ENCODE results near the gene MALT1.

The MALT1 gene

DNA sequence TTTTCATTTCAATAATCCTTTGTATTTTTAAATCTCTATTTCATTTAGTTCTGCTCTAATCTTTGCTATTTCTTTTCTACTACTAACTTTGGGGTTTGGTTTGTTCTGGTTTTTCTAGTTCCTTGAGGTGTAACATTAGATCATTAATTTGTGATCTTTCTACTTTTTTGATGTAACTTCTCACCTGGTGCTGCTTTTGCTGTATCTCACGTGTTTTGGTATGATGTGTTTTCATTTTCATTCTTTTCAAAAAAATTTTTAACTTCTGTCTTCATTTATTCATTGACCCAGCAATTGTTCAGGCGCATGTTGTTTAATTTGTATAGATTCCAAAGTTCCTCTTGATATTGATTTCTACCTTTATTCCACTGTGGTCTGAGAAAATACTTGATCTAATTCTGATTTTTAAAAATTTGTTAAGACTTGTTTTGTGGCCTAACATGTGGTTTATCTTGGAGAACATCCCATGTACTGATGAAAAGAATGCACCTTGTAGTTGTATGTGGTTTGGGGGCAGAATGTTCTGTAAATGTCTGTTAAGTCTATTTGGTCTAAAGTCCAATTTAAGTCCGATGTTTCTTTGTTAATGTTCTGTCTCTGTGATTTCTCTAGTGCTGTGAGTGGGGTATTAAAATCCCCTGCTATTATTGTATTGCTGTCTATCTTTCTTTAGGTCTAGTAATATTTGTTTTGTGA is 17.3 kb upstream of the MALT1 start:
- DNase-seq: no peak

DNA sequence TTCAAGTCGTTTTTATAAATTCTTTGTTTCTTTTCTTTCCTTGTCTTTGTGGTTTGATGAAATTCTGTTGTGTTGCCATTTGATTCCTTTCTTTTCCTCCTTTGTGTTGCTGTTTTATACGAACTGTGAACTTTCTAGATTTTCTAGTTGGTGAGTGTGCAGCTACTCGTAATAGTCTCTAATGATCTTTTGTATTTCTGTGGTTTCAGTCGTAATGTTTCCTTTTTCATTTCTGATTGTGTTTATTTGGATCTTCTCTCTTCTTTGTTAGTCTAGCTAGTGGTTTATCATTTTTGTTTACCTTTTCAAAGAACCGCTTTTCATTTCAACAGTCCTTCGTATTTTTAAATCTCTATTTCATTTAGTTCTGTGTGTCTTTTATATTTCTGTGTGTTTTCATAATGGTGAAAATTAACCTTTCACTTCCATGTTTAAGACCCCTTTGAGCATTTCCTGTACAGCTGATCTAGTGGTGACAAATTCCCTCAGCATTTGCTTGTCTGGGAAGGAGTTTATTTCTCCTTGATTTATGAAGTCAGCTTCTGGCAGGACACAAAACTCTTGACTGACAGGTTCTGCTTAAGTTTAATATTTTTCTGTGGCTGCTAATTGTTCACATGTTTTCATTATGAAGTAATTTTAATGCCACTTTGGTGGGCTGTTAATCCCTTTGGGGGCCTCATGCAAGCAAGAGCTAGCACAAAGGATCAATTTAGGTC is 16.2 kb upstream of the MALT1 start:
- no peak for DNase-seq

DNA sequence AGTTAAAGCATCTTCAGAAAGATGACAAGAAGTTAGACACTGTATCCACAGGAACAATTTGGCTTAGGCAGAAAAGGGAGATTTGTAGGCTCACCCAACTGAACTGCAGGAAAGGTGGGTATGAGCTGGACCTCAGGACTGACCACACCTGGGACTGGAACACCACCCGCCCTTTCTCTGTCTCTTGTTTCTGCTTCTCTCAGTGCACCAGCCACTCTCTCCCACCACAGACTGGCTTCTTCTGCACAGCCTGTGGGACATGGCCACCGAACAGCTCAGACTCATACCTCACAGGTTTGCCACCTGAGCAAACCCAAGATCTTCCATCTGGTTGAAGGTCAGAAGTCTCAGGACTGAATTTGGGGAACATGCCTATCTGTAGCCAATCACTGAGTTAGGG is 14.2 kb upstream of the MALT1 start:
- DNase-seq: no peak

DNA sequence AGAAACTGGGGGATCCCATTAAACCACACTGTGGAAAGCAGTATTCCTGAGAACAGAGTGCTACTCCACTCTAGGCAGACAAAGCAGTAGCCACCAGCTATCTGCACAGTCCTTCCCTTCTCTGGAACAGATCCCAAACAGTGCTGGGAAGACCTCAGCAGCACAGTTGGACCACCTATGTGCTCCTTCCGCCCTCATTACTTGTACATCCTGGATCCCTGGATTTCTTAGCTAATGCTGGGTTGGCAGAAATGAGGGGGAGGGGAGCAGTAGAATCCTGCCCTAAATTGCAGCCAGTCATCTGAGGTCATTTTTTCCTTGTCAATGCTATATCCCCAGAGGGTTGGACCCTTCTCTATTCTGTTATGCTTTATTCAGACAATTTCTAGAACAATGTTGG is 13.8 kb upstream of the MALT1 start:
- DNase-seq: no peak

DNA sequence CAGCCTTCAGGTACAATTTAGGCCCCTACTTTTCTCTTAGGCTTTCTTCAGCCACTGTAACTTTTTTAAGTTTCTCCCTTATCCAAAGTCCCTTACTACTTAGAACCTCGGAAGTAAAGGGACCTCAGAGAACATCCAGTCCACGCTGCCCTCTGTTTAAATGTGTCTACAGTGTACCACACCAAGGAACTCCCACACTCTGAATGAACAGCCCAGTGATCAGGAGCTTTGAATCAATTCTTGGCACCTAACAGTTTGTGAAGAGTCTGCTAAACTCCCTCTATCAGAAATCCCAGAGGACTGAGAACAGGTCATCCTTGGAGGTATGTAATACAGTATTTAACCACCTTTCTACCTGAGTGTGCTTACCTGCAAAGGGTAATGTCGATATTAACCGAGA is 11.6 kb upstream of the MALT1 start:
- no peak for DNase-seq

DNA sequence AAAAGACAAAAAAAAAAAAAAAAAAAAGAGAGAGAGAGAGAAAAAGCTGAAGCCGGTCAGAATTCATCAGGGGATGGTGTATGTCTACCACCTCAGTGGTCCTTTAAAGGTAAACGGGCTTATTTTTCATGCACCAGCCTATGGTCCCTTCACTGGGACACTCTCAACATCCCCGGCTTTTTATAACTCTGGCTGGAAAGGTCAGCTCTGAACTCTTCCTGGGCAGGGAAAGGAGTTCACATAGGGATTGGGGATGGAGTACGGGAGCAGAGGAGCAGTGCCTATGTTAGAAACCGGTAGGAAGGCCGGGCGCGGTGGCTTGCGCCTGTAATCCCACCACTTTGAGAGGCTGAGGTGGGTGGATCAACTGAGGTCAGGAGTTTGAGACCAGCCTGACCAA is 10.3 kb upstream of the MALT1 start:
- no peak for DNase-seq

DNA sequence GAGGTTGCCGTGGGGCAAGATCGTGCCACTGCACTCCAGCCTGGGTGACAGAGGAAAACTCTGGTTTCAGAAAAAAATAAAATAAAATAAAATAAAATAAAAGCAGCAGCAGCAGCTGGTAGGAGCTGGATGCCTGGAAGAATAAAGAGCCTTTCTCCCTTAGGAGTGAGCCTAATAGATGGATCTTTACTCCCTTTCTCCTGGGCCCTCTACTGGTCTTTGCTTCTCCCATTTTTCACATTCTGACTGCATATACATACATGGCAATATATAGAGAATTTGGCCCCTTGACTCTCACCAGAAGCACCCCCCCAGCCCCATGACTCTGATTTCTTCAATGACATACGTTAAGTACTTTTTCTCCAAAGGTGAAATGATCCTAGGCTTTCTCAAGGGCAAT is 9.8 kb upstream of the MALT1 start:
- DNase-seq: no peak

DNA sequence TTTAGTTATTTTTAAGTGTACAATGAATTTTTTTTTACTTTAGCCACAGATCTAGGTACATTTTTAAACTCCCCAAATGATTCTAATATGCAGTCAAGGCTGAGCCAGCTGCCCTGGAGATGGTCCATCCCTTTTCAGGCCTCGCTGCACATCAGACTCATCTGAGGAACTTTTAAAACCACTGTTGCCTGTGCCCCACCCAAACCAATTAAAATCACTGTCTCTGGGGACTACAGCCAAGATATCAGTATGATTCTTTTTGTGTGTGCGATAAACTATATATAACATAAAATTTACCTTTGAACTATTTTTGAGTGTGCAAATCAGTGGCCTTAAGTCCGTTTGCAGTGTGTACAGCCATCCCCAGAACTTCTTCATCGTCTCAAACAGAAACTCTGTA is 9.1 kb upstream of the MALT1 start:
- no peak for DNase-seq

DNA sequence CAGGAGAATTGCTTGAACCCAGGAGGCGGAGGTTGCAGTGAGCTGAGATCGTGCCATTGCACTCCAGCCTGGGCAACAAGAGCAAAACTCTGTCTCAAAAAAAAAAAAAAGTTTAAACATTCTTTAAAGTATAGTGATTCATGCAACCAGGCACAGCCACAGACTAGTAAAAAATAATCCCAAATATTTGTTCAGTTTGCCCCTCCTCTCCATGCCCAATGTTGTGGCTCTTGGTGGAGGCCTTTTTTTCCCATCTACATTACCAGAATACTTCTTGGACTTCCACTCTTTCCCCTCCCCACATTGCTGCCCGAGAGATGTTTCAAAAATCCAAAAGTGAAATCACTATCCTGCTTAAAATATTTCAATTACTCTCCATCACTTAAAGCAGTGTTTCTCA is 5.1 kb upstream of the MALT1 start:
- no peak for DNase-seq

DNA sequence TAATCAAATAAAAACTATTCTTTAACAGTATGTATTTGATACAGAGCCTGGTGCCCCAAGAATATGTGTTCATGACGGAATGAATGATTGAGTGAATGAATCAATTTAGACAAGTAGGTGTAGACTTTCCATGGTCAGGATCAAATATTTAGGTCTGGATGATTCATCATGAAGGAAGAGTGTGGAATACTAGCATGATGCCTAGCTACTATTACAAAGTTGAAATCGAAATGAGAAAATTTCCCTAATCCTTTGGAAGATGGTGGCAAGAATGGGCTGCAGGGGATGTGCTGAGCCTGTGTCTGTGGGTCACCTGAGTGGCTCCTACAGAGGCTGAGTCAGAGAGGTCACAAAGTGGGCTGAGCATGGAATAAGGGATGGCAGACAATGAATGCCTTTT is 3.1 kb upstream of the MALT1 start:
- no peak for DNase-seq

DNA sequence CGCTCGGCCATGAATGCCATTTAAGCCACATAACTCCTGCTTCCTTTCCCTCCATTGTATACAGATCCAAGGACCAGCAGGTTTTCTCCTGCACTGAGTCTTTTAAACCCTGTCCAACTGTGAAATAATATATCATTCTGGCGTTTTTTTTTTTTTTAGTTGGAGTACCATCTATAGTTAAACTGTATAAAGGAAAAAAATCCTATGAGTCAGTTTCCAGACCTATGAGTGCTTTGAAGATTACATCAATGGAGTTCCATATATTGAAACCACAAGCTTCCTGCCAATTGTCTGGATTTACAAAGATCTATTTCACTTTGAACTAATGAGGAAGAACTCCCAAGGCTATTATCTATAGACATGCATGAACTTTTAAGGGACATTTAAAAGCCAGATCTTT is 2.4 kb upstream of the MALT1 start:
- no peak for DNase-seq

DNA sequence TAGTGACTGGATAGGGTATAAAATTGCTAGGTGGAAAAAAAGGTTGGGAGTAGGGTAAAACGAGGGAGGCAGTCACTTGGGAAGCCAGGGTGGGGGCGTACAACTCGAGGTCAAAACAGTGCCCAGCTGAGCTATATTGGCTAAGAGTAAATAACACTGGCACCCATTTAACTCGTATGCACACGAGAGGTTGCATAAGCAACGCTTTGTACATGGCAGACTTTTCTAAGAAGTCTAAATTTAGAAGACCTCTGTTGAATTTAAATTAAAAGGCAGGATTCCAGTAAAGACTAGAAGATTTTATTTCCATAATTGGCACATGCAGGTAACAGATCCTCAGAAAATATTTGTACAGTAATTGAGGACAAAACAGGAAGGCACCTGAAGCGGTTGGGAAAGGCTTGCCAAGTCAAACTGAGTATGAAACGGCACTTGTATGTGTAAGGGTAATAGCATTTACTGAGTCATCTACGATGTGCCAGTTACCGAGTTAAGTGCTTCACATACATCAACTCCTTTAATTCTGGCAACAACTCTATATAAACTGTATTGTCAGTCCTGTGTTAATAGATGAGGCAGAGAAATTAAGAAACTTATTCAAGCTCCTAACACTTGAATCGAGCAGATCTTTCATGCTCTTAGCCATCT is 1.4 kb upstream of the MALT1 start:
- no peak for DNase-seq

DNA sequence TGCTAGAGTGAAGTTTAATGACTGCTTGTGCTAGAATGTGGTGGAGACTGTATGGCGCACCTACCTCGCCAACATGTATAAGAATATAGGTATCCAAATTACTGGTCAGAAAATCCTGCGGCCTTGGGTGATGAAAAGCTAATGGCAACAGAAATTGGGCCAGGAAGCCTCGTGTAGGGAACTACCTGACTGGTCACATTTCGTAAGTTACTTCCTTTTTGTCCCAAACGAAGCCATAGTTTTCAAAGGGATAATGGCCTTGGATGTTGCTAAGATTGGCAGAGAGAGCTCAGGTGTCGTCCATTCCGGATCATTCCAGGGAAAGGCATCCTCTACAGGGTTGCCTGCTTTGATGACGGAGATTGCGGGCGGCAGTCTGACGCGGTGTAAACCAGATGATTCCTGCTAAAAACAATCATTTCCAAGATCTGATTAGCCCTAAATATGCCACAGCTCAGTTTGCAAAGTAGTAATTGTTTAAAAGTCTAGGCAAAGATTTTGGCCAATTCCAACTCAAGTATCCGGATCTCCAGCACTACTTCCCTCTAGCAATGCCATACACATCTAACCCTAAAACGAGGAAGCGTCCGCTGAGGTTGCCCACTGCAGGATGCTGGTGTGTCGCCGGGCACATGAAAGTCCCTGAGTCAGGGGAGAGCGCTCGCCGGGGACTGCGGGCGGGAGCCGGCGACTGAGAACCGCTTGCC is 708 bp upstream of the MALT1 start:
- no peak for DNase-seq

DNA sequence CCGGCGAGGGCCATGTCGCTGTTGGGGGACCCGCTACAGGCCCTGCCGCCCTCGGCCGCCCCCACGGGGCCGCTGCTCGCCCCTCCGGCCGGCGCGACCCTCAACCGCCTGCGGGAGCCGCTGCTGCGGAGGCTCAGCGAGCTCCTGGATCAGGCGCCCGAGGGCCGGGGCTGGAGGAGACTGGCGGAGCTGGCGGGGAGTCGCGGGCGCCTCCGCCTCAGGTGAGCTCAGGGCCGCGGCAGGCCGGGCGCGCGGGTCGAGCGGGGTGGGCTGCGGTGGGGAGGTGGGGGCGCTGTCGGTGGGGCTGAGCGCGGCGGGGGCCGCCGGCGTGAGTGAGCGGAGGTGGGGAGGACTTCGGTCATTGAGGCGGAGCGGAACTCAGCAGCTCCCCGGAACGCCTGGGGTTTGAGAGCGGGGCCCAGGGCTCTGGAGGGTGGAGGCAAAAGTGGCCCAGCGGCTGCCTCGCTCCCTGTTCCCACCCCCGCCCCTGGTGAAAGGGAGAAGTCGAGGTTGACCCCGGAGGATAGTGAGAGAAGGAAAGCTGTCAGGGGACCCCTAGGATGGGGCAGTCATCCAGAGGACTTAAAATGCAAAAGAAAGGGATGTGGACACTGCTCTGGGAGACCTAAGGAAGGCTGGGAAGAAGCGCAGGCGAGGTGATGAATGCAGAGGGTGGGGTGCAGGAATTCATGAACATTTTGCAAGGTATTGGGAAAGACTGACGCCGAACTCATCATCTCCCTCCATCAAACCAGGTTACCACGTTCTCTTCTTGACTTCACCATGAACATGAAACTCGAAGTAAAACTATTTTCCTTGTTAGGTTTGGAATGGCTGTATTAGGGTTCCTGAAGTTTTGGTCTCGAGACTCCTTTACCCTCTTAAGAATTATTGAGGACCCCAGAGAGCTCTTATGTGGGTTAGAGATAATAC is 633 bp downstream of the MALT1 start:
- no peak for DNase-seq

DNA sequence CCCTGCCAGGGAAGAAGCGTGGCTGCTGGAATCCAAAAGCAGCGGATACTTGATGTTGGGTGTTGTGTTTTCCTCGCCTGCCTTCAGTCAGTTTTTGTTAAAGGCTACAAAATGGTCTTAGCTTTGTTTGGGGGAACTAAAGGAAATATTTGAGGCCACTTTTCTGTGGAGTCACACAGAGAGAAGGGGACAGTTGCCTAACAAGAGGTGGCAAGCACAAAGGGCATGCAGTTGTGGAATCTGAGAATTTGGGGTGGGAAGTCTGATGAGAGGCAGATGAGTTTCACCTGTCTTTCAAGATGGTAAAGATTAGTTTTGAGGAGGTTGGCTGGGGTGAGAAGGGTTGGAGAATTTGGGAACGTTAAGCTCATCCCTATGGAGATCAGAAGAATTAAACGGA is 2.9 kb downstream of the MALT1 start:
- DNase-seq: no peak

DNA sequence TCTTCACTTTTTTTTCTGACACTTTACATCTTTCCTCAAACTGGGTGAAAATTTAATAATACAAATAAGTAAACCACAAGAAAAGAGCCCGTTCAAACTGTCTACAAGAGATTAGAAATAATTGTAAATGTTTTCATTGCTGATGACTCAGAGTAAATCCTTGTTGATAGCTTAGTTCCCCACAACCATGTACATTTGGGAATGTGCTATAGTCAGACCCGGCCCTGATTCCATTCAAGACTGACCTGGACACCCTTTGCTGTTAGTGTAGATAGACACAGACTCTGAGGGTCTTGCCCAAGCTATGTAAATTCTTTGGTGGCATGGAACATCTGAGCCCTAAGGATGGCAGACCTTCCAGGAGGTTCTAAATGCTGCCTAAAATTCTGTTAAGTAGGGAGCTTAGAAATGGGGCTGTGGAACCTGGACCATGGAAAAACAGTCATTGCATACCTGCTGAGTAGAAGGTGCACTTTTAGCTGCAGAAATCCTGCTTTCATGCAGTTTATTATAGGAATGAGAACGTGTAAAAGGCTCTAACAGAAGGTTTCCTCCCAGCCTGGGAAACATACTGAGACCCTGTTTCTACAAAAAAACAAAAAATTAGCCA is 3.7 kb downstream of the MALT1 start:
- no peak for DNase-seq

DNA sequence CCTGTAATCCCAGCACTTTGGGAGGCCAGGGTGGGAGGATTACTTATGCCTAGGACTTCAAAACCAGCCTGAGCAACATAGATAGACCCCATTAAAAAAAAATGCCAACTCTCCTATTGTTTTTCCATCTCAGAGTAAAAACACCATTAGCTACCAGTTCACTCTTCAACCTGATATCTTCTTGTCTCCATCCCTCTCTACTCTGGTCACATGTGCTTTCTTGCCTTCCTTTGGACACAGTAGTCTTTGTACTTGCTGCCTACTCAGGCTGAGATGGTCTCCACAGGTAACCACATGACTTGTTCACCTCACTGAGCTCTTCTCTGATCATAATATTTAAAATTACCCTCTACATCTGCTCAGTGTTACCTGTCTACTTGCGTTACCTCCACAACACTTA is 5.0 kb downstream of the MALT1 start:
- no peak for DNase-seq

DNA sequence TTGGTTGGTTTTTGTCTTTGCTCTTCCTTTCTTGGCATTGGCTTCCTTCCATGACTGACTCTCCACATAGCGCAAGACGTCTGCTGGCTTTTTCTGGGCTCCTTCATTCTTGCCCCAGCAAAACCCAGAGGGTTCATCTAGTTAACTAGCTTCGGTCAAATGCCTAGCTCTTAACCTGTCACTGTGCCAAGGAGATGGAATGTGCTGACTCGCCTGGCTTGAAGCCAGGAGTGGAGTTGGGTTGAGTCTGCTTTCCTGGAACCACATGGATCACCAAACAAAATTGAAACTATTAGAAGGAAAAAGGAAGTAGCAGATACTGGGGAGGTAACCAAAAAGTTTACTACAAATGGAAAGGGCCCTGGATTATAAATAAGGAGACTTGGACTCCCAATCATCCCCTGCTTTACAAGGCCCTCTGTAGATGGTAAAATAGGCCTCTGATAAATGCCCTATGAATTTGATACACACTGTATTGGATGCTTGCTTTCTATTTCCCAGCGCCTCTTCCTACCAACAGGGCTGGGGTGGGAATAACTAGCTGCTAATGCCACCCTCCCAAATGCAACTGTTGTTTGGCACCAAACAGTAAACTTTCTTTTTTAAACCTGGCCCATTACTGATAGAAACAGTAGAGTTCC is 11.3 kb downstream of the MALT1 start:
- peak; percentile 69 for DNase-seq

DNA sequence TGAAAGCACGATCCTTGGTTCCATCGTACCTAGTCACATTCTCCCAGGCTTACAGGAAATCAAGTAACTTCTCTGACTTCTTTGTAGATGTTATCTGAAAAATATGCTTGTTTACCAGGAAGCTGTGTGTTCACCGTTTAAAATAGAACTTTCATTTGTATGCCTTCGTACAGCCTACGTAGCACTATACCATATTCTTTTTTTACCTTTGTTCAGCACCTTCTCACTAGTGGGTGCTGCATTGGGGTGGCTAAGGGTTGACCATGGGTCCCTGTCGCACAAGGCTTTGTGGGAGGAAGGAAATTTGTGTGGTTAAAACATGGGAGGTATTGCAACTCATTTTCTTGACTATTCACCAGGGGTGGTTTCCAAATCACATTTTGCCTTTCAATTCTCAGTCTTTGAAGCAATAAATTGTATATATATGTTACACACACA is 16.6 kb downstream of the MALT1 start:
- DNase-seq: no peak

DNA sequence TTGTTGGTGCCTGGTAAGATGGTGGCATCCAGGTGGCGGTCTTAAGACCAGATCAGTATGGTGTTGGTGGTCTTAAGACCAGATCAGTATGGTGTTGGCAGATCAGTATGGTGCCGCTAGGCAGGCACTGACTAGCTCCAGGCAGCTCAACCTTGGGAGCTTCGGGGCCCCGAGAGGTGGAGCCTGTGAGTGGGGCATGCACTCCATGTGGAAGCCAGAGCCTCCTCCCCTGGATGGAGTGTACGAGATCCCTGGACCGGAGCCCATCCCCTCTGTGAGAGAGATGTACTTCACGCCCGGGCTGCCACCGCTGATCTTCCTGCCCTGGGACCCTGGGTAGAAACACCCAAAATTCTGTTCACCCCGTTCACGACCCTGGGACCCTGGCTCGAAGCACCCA is 19.0 kb downstream of the MALT1 start:
- no peak for DNase-seq

DNA sequence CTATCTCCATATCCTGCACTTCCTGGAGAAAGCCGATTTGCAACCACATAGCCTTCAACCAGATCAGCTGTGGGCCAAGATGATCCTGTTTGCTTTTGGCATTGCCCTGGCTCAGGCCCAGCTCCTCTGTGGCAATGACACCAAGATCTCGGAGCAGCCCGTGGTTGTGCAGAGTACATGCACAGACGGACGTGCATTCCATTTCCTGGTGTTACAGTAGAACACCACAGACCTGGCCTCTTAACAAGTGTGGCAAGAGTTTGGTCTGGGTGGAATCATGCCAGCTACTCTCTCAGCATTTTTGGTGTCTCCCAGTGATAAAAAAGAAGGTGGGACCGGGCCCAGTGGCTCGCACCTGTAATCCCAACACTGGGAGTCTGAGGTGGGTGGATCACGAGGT is 20.0 kb downstream of the MALT1 start:
- no peak for DNase-seq

Measured in RPMI8226 (cell line).